T-cell (primary cell): ENCODE measurements around the gene CELF5. TPM values are rescaled to one million over a fixed set of nuclear protein-coding genes. Genes with fewer than 3 reads are reported as not detected.

Experiments used
- ATAC-seq, 4 experiments: fragments of 200-7000 bp in 3 of 4; fragments of 150-1000 bp in 1 of 4; cut with Tn5 transposase; replicated peaks in 1 of 4; 1 replicate in 3 of 4; 2 replicates in 1 of 4; pipeline ENCODE4 v1.10.0; 2021; ENCODE audit warnings: moderate library complexity in 3 of 4, mild to moderate bottlenecking in 2 of 4, moderate number of reproducible peaks in 1 of 4
- CTCF ChIA-PET, 2 donors: fragments of 300-600 bp; sonication (Branson Sonifier 250); formaldehyde crosslinking; loops; one replicate each; lab custom pipeline; 2022; ENCODE audit warnings: antibody characterized with exemption in 2 of 2; lab: Charles Lee
- POLR2A ChIA-PET, 2 donors: fragments of 300-600 bp; sonication (Branson Sonifier 250); formaldehyde crosslinking; loops; one replicate each; lab custom pipeline; 2022; ENCODE audit warnings: antibody characterized with exemption in 2 of 2; lab: Charles Lee
- DNase-seq, 35 experiments: peaks; one replicate each; pipeline versions ENCODE4 v3.0.0 to v3.0.0-alpha.2; 2013 to 2023
- H3K27ac ChIP-seq: one replicate; pipeline ENCODE4 v1.5.1; 2013; ENCODE audit warnings: low read length
- H3K27me3 ChIP-seq, 2 experiments: replicated peaks in 1 of 2; 1 replicate in 1 of 2; 2 replicates in 1 of 2; pipeline versions ENCODE4 v1.6.1 to v1.7.0; 2013; ENCODE audit warnings: low read length in 1 of 2, mixed read lengths in 1 of 2; ENCODE audit not compliant: control insufficient read depth in 2 of 2, insufficient read depth in 2 of 2; ENCODE audit errors: extremely low read depth in 1 of 2
- H3K36me3 ChIP-seq, 2 donors: 1 replicate in 1 of 2; 2 replicates in 1 of 2; pipeline versions ENCODE4 v1.6.1 to v1.7.0; 2013; ENCODE audit warnings: low read length in 1 of 2; ENCODE audit not compliant: control insufficient read depth in 2 of 2, insufficient read depth in 1 of 2; ENCODE audit errors: extremely low read depth in 1 of 2
- H3K4me1 ChIP-seq, 2 experiments: 1 replicate in 1 of 2; 2 replicates in 1 of 2; pipeline versions ENCODE4 v1.6.1 to v1.7.0; 2013; ENCODE audit warnings: low read length in 2 of 2, mixed read lengths in 1 of 2; ENCODE audit not compliant: insufficient read depth in 2 of 2, control insufficient read depth in 1 of 2; ENCODE audit errors: extremely low read depth in 1 of 2
- H3K4me3 ChIP-seq, 2 donors: 1 replicate in 1 of 2; 2 replicates in 1 of 2; pipeline versions ENCODE4 v1.5.1 to v1.7.0; 2013; ENCODE audit warnings: mild to moderate bottlenecking in 2 of 2, low read length in 1 of 2, moderate library complexity in 1 of 2; ENCODE audit not compliant: control insufficient read depth in 1 of 2; ENCODE audit errors: extremely low read depth in 1 of 2
- H3K9me3 ChIP-seq: 2 replicates; pipeline ENCODE4 v1.7.0; 2013
- H3K27ac Mint-ChIP-seq, 2 donors: one replicate each; pipeline ENCODE4 v1.8.0; 2020 to 2021; ENCODE audit warnings: mild to moderate bottlenecking in 2 of 2, mixed read lengths in 2 of 2
- H3K27me3 Mint-ChIP-seq, 2 donors: one replicate each; pipeline ENCODE4 v1.8.0; 2021 to 2022; ENCODE audit warnings: mixed read lengths in 2 of 2
- H3K36me3 Mint-ChIP-seq: one replicate; pipeline ENCODE4 v1.8.0; 2021; ENCODE audit warnings: mixed read lengths
- H3K4me1 Mint-ChIP-seq, 3 donors: one replicate each; pipeline ENCODE4 v1.8.0; 2020 to 2022; ENCODE audit warnings: mixed read lengths in 3 of 3, mild to moderate bottlenecking in 1 of 3
- H3K4me3 Mint-ChIP-seq, 3 donors: one replicate each; pipeline ENCODE4 v1.8.0; 2020 to 2022; ENCODE audit warnings: mild to moderate bottlenecking in 3 of 3, mixed read lengths in 3 of 3, moderate library complexity in 3 of 3
- H3K9me3 Mint-ChIP-seq, 3 donors: one replicate each; pipeline ENCODE4 v1.8.0; 2020 to 2022; ENCODE audit warnings: mixed read lengths in 3 of 3
- WGBS: methylation state at CpG from one replicate; pipeline ENCODE4 v1.1.5; 2013; ENCODE audit warnings: missing lambda C conversion rate; ENCODE audit not compliant: insufficient coverage; 5-methylcytosine and 5-hydroxymethylcytosine counted together
- total RNA-seq, 35 experiments: library from RNA in 6 of 35; stranded (reverse) in 6 of 35; fragments of 120-200 nt in 1 of 35; gene quantifications; one replicate each; pipeline versions ENCODE4 v1.2.1 to v1.2.4 and lab custom pipeline; 2013 to 2026

CELF5 gene
- total RNA-seq, 5 donors from 2014 or later (not counting 1 experiment from before 2014, with no cell fraction given) = 0.23 to 1.9 (median 0.39) TPM; not detected in 1

DNA sequence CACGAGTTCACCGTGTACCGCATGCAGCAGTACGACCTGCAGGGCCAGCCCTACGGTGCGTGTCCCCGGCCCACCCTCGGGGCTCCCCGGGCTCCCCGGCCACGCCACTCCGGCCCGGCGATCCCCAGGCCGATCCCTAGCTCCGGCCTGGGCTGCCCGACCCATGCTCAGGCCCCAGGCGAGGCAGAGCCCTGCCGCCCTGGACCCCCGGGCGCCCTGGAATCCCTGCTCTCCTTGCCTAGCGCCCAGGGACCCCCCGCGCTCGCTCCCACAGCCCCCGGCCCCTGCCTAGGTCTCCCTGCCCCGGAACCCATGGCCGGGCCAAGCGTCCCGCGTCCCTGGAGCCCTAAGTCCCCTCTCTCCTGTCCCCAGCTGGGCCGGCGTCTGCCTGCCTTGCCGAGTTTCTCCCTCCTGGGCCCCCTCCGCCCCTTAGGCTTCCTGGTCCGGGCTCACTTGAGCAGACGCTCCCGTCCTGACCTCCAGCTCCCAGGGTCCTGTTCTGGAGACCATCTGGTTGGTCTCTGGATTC lies 38.2 kb upstream of the CELF5 start:
- Mint-ChIP-seq H3K27ac (peak overlapping the region; percentile 55 to 76), H3K9me3 (no peaks in the 10 kb centered on the region), H3K27me3 (no peaks in the 10 kb centered on the region), H3K4me1 (peaks cover 55 to 66% (median 65%) of the 10 kb centered on the region in 3 donors), H3K36me3 (peaks cover 24% of the 10 kb centered on the region), H3K4me3 (peak overlapping the region; percentile 79 to 95 (median 84))
- 0% methylated on average over 38 of the region's 38 CpGs for WGBS
- ChIA-PET CTCF (no interaction called here), POLR2A (no interaction called here)
- DNase-seq (peak in 2 of 35 experiments; percentile 24 to 28), ATAC-seq (peak in 1 of 4 experiments; percentile 2)
- Histone ChIP-seq H3K27me3 (no peaks in the 10 kb centered on the region), H3K9me3 (no peaks in the 10 kb centered on the region), H3K27ac (no peak overlapping the region), H3K4me3 (peak overlapping the region; percentile 55 to 64), H3K36me3 (peaks cover 5 to 25% of the 10 kb centered on the region in 2 donors), H3K4me1 (peaks cover 23 to 85% of the 10 kb centered on the region in 2 experiments)

GRCh38 chr19:3186891-3187661 lies 37.4 kb upstream of the CELF5 start:
- Histone ChIP-seq H3K27me3 (no peaks in the 10 kb centered on the region), H3K4me3 (peak overlapping the region; percentile 55 to 64), H3K36me3 (peaks cover under 1 to 21% of the 10 kb centered on the region in 2 donors), H3K27ac (no peak overlapping the region), H3K9me3 (no peaks in the 10 kb centered on the region), H3K4me1 (peaks cover 18 to 77% of the 10 kb centered on the region in 2 experiments)
- Mint-ChIP-seq H3K4me1 (peaks cover 55 to 64% (median 63%) of the 10 kb centered on the region in 3 donors), H3K36me3 (peaks cover 16% of the 10 kb centered on the region), H3K9me3 (no peaks in the 10 kb centered on the region), H3K27me3 (no peaks in the 10 kb centered on the region), H3K27ac (peak overlapping the region; percentile 55 to 76), H3K4me3 (peak overlapping the region; percentile 79 to 95 (median 84))
- ChIA-PET CTCF (no interaction called here), POLR2A (no interaction called here)
- no peak for ATAC-seq
- DNase-seq = peak in 1 of 35 experiments; percentile 2
- 67% methylated on average over 19 of the region's 23 CpGs for WGBS

GRCh38 chr19:3187662-3188511 lies 36.6 kb upstream of the CELF5 start:
- no peaks in the 10 kb centered on the region for H3K9me3 ChIP-seq
- Mint-ChIP-seq H3K36me3 (peaks cover 14% of the 10 kb centered on the region), H3K4me1 (peaks cover 51 to 60% (median 59%) of the 10 kb centered on the region in 3 donors), H3K4me3 (peak overlapping the region; percentile 79 to 95 (median 84)), H3K27ac (peak overlapping the region in 1 of 2 donors; percentile 16), H3K9me3 (no peaks in the 10 kb centered on the region), H3K27me3 (no peaks in the 10 kb centered on the region)
- H3K27me3 ChIP-seq = no peaks in the 10 kb centered on the region
- peaks cover 17 to 69% of the 10 kb centered on the region in 2 experiments for H3K4me1 ChIP-seq
- 92% methylated on average over 27 of the region's 36 CpGs for WGBS
- ATAC-seq (no peak), DNase-seq (peak in 1 of 35 experiments; percentile 3)
- ChIA-PET POLR2A (no interaction called here), CTCF (no interaction called here)
- no peak overlapping the region for H3K4me3 ChIP-seq
- no peak overlapping the region for H3K27ac ChIP-seq
- peaks cover 0 to 17% of the 10 kb centered on the region in 2 donors for H3K36me3 ChIP-seq

DNA sequence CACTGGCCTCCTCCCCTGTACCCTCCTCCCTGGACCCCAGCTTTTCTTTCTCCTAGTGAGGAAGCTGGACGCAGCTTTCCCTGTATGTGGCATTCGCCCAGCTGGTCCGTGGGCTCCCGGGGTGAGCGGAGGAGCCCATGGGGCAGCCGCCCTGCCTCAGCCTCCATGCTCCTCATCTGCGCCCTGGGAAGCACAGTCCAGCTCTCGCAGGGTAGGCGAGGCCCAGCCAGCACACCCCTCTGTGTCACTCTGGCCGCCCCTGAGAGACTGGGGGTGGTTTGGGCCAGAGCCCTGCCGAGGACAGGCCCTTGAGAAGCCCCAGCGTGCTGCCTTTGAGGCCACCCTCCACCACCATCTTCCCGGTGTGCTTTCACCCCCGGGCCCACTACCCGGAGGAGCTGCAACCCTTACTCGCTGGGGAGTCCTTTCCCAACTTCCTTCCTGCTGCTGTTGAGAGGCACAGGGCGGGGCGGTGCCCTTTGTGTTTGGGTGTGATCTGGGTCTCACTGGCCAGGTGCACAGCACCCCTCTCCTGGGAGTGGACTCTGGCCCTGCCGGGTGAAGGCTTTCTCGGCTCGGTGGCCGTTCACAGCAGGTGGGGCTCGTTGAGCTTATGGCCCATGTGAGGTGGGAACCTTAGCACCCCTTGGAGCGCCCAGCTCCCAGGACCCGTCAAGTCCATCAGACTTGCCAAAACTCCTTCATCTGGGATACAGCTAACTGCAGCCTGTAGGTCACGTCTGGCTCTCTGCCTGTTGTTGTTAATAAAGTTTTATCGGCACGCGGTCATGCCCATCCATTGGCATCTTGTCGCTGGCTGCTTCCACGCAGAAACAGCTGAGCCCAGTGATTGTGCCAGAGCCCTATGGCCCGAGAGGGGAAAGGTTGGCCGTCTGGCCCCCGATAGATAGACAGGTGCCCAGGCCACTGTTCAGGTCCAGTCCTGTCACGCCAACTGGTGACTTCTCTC lies 35.5 kb upstream of the CELF5 start:
- ATAC-seq (no peak), DNase-seq (no peak)
- Histone ChIP-seq H3K4me1 (peaks cover 12 to 58% of the 10 kb centered on the region in 2 experiments), H3K27ac (no peak overlapping the region), H3K9me3 (no peaks in the 10 kb centered on the region), H3K4me3 (no peak overlapping the region), H3K36me3 (peaks cover 0 to 22% of the 10 kb centered on the region in 2 donors), H3K27me3 (no peaks in the 10 kb centered on the region)
- Mint-ChIP-seq H3K36me3 (peaks cover 15% of the 10 kb centered on the region), H3K27ac (no peak overlapping the region), H3K4me3 (peak overlapping the region; percentile 39 to 95 (median 79)), H3K9me3 (no peaks in the 10 kb centered on the region), H3K27me3 (no peaks in the 10 kb centered on the region), H3K4me1 (peaks cover 45 to 52% (median 52%) of the 10 kb centered on the region in 3 donors)
- 91% methylated on average over 28 of the region's 35 CpGs for WGBS
- ChIA-PET CTCF (interaction anchor here in 1 of 2 donors (0.6 kb wide), 2 partner anchors 10 to 1833 kb away, joined by 3 to 4 read pairs; no protein-coding TSS in a partner anchor), POLR2A (interaction anchor here in 1 of 2 donors (0.6 kb wide), 1 partner anchor 381 kb away, joined by 11 read pairs; no protein-coding TSS in a partner anchor)

DNA sequence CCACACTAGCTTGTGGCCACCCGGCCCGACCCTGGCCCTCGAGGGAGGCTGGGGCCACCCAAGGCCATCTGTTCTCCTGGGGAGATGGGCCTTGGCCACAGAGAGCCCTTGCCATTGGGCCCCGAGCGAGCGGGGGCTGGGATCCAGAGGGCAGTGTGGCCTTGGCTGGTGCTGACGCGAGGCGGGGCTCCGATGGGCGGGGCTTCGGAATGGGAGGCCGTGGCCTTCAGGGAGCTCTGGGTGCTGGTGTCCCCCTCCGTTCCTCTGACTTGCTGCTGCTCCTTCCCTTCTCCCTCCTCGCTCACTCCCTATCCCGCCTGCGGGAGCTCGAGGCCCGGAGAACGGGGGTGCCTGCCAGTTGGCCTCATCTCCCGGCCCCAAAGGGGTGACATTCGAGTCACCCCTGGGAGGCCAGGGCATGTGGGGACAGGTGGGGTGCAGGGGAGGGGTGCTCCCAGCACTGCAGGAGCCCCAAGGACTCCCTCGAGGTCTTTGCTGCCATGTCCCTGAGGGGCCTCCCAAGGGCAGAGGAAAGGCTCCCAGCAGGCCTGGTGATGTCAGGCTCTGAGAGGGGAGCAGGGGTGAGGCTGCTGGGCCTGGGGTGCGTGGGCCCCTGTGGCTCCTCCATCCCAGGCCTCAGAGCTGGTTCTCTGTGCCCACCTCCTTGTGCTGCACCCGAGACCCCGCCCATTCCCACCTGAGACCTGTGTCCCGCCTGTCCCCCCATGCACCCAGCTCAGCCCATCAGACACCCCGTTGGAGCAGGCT lies 34.6 kb upstream of the CELF5 start:
- CTCF ChIA-PET = no interaction called here
- Histone ChIP-seq H3K4me1 (peaks cover 11 to 49% of the 10 kb centered on the region in 2 experiments), H3K36me3 (peaks cover 0 to 13% of the 10 kb centered on the region in 2 donors), H3K4me3 (no peak overlapping the region), H3K27me3 (no peaks in the 10 kb centered on the region), H3K9me3 (no peaks in the 10 kb centered on the region), H3K27ac (no peak overlapping the region)
- peak overlapping the region in 1 of 3 donors; percentile 95 for H3K4me3 Mint-ChIP-seq
- no peaks in the 10 kb centered on the region for H3K27me3 Mint-ChIP-seq
- peaks cover 35 to 42% (median 42%) of the 10 kb centered on the region in 3 donors for H3K4me1 Mint-ChIP-seq
- no peak overlapping the region for H3K27ac Mint-ChIP-seq
- ATAC-seq (no peak), DNase-seq (no peak)
- POLR2A ChIA-PET = interaction anchor here in 1 of 2 donors (0.6 kb wide), 1 partner anchor 380 kb away, joined by 11 read pairs; no protein-coding TSS in a partner anchor
- H3K36me3 Mint-ChIP-seq = peaks cover 15% of the 10 kb centered on the region
- WGBS = 97% methylated on average over 20 of the region's 28 CpGs
- H3K9me3 Mint-ChIP-seq = no peaks in the 10 kb centered on the region
